Measurements from ENCODE around the gene WDR91.

DNA sequence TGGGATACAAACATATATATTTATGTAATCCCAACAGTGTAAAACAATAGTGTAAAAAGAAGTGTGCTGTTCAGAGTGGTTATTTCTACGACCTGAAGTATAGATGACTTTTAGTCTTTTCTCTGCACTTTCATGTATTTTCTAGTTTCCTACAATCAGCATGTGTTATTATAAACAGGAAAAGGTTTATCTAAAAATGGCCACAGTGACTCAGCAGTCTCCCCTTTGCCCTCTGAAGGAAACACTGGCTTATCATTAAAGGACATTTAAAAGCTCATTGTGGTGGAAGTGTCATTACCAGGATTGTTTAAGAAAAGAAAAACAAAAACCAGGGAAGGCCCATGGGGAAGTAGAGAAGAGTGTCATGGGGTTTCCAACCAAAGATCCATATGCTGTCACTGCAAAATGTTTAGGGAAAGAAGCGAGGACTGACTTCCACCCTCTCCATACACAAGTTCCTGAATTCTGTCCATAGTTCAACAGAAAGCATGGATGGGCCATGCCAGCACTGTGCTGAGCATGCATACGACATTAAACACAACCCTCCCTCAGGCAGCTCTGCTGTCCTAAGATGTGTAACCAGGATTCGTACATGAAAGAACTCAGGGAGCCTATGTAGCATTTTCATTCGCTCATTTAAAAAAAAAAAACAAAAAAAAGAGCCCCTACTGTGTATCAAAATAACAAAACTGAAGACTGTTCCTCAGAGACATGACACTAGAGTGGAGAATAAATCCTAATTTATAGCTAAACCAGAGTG is 51.0 kb downstream of the WDR91 start:
- no peak for TF ChIP-seq EZH2phosphoT487 (conservative IDR thresholded peaks at IDR 0.05; ENCODE audit: low read length)
- TF ChIP-seq, protein P1, sequence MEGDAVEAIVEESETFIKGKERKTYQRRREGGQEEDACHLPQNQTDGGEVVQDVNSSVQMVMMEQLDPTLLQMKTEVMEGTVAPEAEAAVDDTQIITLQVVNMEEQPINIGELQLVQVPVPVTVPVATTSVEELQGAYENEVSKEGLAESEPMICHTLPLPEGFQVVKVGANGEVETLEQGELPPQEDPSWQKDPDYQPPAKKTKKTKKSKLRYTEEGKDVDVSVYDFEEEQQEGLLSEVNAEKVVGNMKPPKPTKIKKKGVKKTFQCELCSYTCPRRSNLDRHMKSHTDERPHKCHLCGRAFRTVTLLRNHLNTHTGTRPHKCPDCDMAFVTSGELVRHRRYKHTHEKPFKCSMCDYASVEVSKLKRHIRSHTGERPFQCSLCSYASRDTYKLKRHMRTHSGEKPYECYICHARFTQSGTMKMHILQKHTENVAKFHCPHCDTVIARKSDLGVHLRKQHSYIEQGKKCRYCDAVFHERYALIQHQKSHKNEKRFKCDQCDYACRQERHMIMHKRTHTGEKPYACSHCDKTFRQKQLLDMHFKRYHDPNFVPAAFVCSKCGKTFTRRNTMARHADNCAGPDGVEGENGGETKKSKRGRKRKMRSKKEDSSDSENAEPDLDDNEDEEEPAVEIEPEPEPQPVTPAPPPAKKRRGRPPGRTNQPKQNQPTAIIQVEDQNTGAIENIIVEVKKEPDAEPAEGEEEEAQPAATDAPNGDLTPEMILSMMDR (IDR thresholded peaks at IDR 0.05; ENCODE audit: insufficient read depth, low read length, poor library complexity, severe bottlenecking), result no peak

Measured in SU-DHL-6 (cell line).